HG03025 (cell line): Measurements from ENCODE around the gene CLDN11.

Experiments used
- ATAC-seq: cut with Tn5 transposase; IDR thresholded peaks from one replicate; pipeline ENCODE4 v1.9.1; 2021; ENCODE audit warnings: mild to moderate bottlenecking, moderate library complexity; ENCODE audit not compliant: unreplicated experiment, low FRiP score

CLDN11 gene

DNA sequence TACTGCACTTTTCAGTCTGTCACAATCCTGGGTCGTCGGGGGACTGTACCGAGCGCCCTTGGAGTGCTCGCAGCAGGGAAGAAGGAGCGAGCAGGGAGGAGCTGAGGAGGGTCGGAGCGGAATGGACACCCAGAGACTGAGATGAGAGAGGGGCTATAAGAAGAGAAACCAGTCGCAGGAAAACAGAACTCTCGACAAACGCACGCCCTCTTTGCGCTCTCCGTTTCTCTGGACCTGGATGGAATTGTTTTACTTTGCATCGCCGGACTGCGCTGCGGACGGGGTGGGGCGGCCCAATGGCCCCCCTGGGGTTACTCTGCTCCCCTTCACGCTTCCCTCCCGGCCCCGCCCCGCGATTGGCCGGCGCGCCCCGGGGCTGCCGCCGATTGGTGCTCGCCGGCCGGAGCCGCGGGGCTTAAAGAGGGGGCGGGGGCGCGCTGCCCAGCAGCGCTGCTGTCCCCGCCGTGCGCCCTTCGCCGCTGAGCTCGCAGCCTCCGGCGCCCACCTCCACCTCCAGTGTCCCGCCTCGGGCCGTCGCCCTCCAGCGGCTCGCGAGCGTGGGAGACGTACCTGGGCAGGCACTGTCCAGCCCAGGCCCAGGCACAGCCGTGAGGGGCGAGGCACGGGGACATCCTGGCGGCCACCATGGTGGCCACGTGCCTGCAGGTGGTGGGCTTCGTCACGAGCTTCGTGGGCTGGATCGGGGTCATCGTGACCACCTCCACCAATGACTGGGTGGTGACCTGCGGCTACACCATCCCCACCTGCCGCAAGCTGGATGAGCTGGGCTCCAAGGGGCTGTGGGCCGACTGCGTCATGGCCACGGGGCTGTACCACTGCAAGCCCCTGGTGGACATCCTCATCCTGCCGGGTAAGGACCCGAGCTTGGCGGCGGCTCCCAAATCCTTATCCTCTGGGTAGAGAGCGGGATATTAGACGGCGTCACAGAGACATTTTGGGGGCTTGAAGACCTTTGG lies at the start of gene CLDN11:
Gene CLDN11, plus strand, starts transcription at position 447 of the 977 bp plus-strand sequence. Its CDS starts 199 bp downstream, at position 646.
- no peak for ATAC-seq

DNA sequence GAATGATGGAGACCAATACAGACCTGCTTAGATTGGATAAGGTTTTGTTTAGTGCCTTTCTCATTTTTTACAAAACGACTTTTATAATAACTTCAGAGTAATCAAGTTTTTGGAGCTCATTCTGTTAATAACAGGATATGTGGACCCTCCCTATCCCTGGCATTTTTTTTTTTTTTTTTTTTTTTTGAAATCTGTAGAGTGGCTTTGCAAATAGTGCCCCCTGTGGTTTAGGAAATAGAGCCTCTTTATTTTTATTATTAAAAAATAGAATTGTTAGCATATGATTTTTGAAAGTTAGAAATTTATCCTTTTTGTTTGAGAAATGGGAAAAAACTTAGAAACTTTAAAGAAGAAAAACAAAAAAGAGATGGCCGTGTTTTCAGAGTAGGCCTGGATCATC lies 49.7 kb upstream of the CLDN11 start:
- ATAC-seq: no peak

DNA sequence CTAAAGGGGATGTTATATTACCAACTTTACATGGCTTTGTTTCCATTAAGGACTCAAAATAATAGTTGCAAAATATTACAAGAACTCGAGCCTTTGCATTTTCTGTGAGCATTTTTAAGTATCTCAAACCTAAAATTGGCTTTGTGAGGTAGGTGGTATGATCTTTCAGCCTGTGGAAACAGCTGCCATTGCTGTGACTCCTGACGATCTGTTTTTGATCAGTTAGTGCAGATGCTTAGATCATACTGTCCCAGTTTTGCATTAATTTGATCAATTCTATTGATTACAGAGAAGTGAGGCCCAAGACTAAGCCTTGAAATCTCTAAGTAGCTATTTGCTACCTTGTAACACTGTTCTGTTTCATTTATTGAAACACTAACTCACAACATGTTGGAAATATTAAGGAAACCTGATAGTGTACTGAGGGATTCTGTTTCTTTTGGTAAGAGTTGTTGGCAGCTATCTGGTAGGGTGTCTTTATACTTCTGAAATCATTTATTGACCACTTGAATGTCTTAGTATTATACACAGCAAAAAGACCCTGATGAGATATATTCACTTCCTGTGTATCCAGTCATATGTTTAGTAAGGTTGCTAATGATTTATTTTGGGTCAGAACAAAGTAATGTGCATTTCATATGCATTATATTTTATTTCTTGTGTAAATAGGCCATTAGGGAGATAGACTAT lies 46.3 kb upstream of the CLDN11 start:
- ATAC-seq: no peak

GRCh38 chr3:170383567-170383966 lies 35.1 kb upstream of the CLDN11 start:
- ATAC-seq: no peak

- ATAC-seq: no peak
These were observed 32.2 kb upstream of the CLDN11 start for GRCh38 chr3:170386468-170386867.

- ATAC-seq: no peak
These were observed 30.7 kb upstream of the CLDN11 start for GRCh38 chr3:170387950-170388349.

GRCh38 chr3:170391108-170391507 lies 27.6 kb upstream of the CLDN11 start:
- ATAC-seq: no peak

GRCh38 chr3:170397685-170398084 lies 21.0 kb upstream of the CLDN11 start:
- ATAC-seq: no peak

- no peak for ATAC-seq
These were observed 13.6 kb upstream of the CLDN11 start for GRCh38 chr3:170405101-170405500.

GRCh38 chr3:170410428-170411029 lies 8.1 kb upstream of the CLDN11 start:
- no peak for ATAC-seq

DNA sequence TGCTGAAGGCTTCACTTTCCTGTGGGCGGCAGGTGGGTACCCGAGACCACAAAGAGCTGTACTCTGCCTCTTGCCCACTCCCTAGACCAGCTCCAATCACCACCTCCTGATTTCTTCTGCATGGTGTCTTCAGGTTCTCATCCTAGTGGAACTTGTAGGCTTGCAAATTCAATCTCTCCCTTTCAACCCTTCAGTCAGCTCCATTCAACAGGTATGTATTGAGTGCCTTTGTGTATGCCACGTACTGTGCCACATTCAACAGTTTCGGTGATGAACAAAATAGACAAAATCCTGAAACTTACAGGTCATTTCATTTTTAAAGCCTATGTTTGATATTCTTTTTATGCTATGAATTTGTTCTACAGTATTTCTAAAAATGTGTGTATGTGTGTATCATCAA lies 5.4 kb upstream of the CLDN11 start:
- no peak for ATAC-seq

- no peak for ATAC-seq
These were observed 4.4 kb upstream of the CLDN11 start for GRCh38 chr3:170414202-170414663.

GRCh38 chr3:170417090-170417489 lies 1.6 kb upstream of the CLDN11 start:
- ATAC-seq: no peak

DNA sequence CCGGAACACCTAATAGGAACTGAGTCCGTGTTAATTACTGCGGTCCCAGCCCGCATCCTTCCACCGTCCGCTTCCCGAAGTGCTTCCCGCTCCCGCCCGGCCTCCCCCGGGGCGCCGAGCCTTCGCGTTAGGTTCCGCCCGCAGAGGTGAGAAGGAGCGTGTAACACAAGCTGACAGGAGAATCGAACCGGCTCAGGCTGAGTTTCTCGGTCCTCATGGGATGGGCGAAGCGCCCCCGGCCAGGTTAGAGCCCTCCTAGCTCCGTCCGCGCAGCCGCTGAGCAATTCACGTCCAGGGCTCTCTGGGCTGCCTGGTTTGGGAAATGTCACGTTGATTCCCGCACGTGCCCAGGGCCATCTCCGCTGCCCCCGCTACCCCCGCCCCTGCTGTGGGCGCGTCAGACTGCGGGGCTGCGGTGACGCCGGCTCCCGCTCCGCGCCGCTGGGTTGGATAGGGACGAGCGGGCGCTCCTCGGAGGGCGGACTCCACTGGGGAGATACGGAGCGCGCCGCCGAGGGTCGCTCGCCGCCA lies 954 bp downstream of the CLDN11 start:
- ATAC-seq: no peak

- ATAC-seq: no peak
These were observed 1.7 kb downstream of the CLDN11 start for GRCh38 chr3:170420307-170420821.

- ATAC-seq: no peak
These were observed 2.5 kb downstream of the CLDN11 start for GRCh38 chr3:170421111-170421641.

DNA sequence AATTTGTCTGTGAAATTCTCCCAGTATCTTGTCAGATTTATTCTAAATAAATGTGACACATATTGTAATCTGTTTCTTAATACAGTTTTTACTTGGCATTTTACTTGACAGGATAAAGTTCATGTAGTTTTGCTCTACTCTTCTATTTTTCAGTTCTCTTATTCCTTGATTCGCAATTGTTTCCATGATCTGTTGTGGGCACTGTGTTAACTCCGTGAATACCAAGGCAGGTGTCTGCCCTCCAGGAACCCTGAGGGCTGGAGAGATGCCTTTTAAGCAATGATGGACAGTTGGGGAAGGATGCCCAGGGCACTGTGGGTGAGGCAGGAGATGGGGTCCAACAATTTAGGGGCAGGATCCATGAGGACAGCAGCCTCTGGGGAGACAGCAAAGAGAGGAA lies 3.1 kb downstream of the CLDN11 start:
- ATAC-seq: no peak

GRCh38 chr3:170423001-170423615 lies 4.4 kb downstream of the CLDN11 start:
- ATAC-seq: no peak

DNA sequence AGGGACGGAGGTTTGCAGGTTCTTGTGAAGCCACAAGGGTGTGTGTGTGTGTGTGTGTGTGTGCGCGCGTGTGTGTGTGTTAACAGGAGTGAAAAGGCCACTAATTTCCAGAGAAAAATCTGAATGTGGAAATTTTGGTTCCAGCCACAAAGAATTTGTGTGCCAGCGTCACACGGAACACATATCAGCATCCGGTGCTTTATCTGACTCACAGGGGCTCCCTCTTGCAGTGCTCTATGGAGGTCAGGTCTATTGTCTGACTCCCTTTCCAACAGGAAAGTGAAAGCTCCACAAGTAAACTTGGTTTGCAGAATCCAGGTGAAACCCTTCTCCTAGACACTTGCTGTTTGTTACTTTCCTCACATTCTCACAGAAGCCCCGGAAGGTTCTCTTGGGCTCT lies 6.2 kb downstream of the CLDN11 start:
- ATAC-seq: no peak
